Endodermal cell (in vitro differentiated cells): ENCODE results near the gene FAM227B. TPM values are rescaled to one million over a fixed set of nuclear protein-coding genes. Genes with fewer than 3 reads are reported as not detected.

Source experiments
- DNase-seq: peaks from one replicate; pipeline ENCODE4 v3.0.0-alpha.2; 2017
- H3K27ac ChIP-seq: 2 replicates; pipeline ENCODE4 v1.5.1; 2013; ENCODE audit warnings: mild to moderate bottlenecking, low read depth, low read length, moderate library complexity
- H3K27me3 ChIP-seq: 2 replicates; pipeline ENCODE4 v1.6.1; 2013; ENCODE audit warnings: mild to moderate bottlenecking, low read length, moderate library complexity; ENCODE audit not compliant: insufficient read depth, control insufficient read depth, poor library complexity, severe bottlenecking
- H3K36me3 ChIP-seq: 2 replicates; pipeline ENCODE4 v1.7.0; 2013; ENCODE audit warnings: mild to moderate bottlenecking, low read length, moderate library complexity; ENCODE audit not compliant: control insufficient read depth, insufficient read depth
- H3K4me1 ChIP-seq: one replicate; pipeline ENCODE4 v1.7.0; 2013; ENCODE audit warnings: low read length; ENCODE audit not compliant: control insufficient read depth, insufficient read depth
- H3K4me3 ChIP-seq: 2 replicates; pipeline ENCODE4 v1.5.1; 2013; ENCODE audit warnings: mild to moderate bottlenecking, low read length, moderate library complexity
- H3K9ac ChIP-seq: 2 replicates; pipeline ENCODE4 v1.6.1; 2013; ENCODE audit warnings: mild to moderate bottlenecking, low read length, moderate library complexity; ENCODE audit not compliant: poor library complexity, severe bottlenecking; ENCODE audit errors: extremely low read depth
- H3K9me3 ChIP-seq: 2 replicates; pipeline ENCODE4 v1.6.1; 2013; ENCODE audit warnings: mild to moderate bottlenecking, low read length, moderate library complexity; ENCODE audit not compliant: control insufficient read depth
- H3K27ac Mint-ChIP-seq: 2 replicates; pipeline ENCODE4 v1.8.0; 2020; ENCODE audit warnings: mixed read lengths
- H3K27me3 Mint-ChIP-seq: 2 replicates; pipeline ENCODE4 v1.8.0; 2021; ENCODE audit warnings: mild to moderate bottlenecking, mixed read lengths; ENCODE audit not compliant: insufficient read depth
- H3K36me3 Mint-ChIP-seq: 2 replicates; pipeline ENCODE4 v1.8.0; 2020; ENCODE audit warnings: low read depth, mixed read lengths
- H3K4me1 Mint-ChIP-seq: 2 replicates; pipeline ENCODE4 v1.8.0; 2020; ENCODE audit warnings: mixed read lengths
- H3K4me3 Mint-ChIP-seq: 2 replicates; pipeline ENCODE4 v1.8.0; 2020; ENCODE audit warnings: mild to moderate bottlenecking, moderate library complexity, mixed read lengths
- H3K9me3 Mint-ChIP-seq: 2 replicates; pipeline ENCODE4 v1.8.0; 2020; ENCODE audit warnings: mild to moderate bottlenecking, mixed read lengths
- WGBS, 2 experiments: methylation state at CpG; one replicate each; pipeline versions ENCODE4 v1.1.5 to v1.1.7; 2013; ENCODE audit warnings: missing lambda C conversion rate in 2 of 2, mixed read lengths in 1 of 2; ENCODE audit not compliant: insufficient coverage in 1 of 2, insufficient read length in 1 of 2; 5-methylcytosine and 5-hydroxymethylcytosine counted together
- total RNA-seq, 2 donors: library from RNA; stranded (reverse); fragmentation: NEBNext Ultra II Directional in 1 of 2; extraction: Animal tissue kit (Norgen Biotek cat#: 25700) in 1 of 2; gene quantifications; 2 replicates in 1 of 2; 3 replicates in 1 of 2; pipeline ENCODE4 v1.2.1, GENCODE V29; 2021
- TF ChIP-seq, protein P1 (sequence below): fragments of 200-600 bp; sonication (generic); conservative IDR thresholded peaks from 2 replicates; pipeline ENCODE4 v1.5.0; 2021; ENCODE audit warnings: antibody characterized with exemption, mild to moderate bottlenecking

The FAM227B gene
- total RNA-seq, 2 donors from 2014 or later: 7.5 to 8.5 TPM

DNA sequence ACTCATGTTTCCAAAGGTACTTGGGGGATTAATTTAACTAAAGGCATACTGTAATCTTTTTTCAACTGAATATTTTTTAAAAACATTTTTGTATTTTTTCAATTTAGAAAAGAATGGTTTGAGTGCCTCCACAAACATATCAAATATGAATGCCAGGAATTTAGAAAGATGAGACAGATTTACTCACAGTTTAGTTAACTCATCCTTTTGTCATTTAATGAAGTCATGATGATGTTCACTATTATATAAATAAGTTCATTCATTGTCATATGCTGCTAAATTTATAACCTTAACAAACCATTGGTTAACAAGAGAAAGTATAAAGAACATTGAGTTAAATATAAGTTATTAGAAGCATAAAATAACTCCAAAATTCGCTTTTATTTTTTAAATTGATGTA is 147.6 kb downstream of the FAM227B start:
- Mint-ChIP-seq H3K27me3 (no peaks in the 10 kb centered on the region), H3K9me3 (no peaks in the 10 kb centered on the region), H3K36me3 (no peaks in the 10 kb centered on the region), H3K4me3 (no peak overlapping the region), H3K4me1 (peaks cover 7% of the 10 kb centered on the region), H3K27ac (no peak overlapping the region)
- H3K4me1 ChIP-seq: no peaks in the 10 kb centered on the region
- H3K9ac ChIP-seq: no peak overlapping the region
- H3K9me3 ChIP-seq: no peaks in the 10 kb centered on the region
- H3K36me3 ChIP-seq: no peaks in the 10 kb centered on the region
- H3K27me3 ChIP-seq: no peaks in the 10 kb centered on the region
- no CpG with 5 or more reads among the region's 1 CpG for WGBS, 2 experiments
- H3K4me3 ChIP-seq: no peak overlapping the region
- TF ChIP-seq, protein P1, sequence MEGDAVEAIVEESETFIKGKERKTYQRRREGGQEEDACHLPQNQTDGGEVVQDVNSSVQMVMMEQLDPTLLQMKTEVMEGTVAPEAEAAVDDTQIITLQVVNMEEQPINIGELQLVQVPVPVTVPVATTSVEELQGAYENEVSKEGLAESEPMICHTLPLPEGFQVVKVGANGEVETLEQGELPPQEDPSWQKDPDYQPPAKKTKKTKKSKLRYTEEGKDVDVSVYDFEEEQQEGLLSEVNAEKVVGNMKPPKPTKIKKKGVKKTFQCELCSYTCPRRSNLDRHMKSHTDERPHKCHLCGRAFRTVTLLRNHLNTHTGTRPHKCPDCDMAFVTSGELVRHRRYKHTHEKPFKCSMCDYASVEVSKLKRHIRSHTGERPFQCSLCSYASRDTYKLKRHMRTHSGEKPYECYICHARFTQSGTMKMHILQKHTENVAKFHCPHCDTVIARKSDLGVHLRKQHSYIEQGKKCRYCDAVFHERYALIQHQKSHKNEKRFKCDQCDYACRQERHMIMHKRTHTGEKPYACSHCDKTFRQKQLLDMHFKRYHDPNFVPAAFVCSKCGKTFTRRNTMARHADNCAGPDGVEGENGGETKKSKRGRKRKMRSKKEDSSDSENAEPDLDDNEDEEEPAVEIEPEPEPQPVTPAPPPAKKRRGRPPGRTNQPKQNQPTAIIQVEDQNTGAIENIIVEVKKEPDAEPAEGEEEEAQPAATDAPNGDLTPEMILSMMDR: no peak
- H3K27ac ChIP-seq: no peak overlapping the region
- no peak for DNase-seq

DNA sequence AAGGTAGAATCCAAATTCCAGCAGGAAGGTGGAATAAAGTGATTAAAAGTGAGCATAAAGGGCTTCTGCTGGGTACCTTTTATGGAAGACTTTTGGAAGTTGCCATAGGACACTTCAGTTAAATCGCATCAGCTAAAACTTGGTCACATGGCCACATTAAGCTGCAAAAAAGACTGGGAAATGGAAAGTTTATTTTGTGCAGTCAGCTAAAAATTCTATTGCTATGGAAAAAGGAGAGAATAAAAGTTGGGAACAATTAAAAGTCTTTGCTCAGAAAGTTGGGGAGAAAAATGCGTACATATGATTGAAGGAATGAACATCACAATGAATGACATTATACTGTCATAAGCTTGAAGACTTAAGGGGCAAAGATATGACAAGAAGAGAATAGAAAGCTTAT is 148.3 kb downstream of the FAM227B start:
- H3K9ac ChIP-seq: no peak overlapping the region
- no peak overlapping the region for H3K4me3 ChIP-seq
- TF ChIP-seq, protein P1: no peak
- Mint-ChIP-seq H3K27me3 (no peaks in the 10 kb centered on the region), H3K4me1 (peaks cover 7% of the 10 kb centered on the region), H3K27ac (no peak overlapping the region), H3K9me3 (no peaks in the 10 kb centered on the region), H3K4me3 (no peak overlapping the region), H3K36me3 (no peaks in the 10 kb centered on the region)
- H3K4me1 ChIP-seq: no peaks in the 10 kb centered on the region
- no peak overlapping the region for H3K27ac ChIP-seq
- WGBS, 2 experiments: 92 to 97% methylated on average over 1 to 2 of the region's 2 CpGs
- no peaks in the 10 kb centered on the region for H3K9me3 ChIP-seq
- H3K27me3 ChIP-seq: no peaks in the 10 kb centered on the region
- no peak for DNase-seq
- no peaks in the 10 kb centered on the region for H3K36me3 ChIP-seq

- H3K9me3 Mint-ChIP-seq: no peaks in the 10 kb centered on the region
- TF ChIP-seq, protein P1: no peak
Measured at GRCh38 chr15:49471733-49472132, 148.9 kb downstream of the FAM227B start.

More at GRCh38 chr15:49471733-49472132, 148.9 kb downstream of the FAM227B start:
- Mint-ChIP-seq H3K27me3 (no peaks in the 10 kb centered on the region), H3K36me3 (no peaks in the 10 kb centered on the region), H3K4me3 (no peak overlapping the region), H3K27ac (no peak overlapping the region), H3K4me1 (peaks cover 7% of the 10 kb centered on the region)
- Histone ChIP-seq H3K27ac (no peak overlapping the region), H3K9ac (no peak overlapping the region), H3K4me1 (no peaks in the 10 kb centered on the region), H3K4me3 (no peak overlapping the region), H3K27me3 (no peaks in the 10 kb centered on the region), H3K9me3 (no peaks in the 10 kb centered on the region), H3K36me3 (no peaks in the 10 kb centered on the region)
- DNase-seq: no peak
- 72 to 85% methylated on average over 4 of the region's 4 CpGs for WGBS, 2 experiments
